Caki2 (cell line): Measurements from ENCODE around the gene CA12. TPM values are rescaled to one million over a fixed set of nuclear protein-coding genes. Genes with fewer than 3 reads are reported as not detected.
"Not testable (repeated sequence)": the region's sequence is repeated elsewhere in the genome, so short reads cannot be mapped to it uniquely, and the experiment has no call there.

Experiments used
- DNase-seq: peaks from one replicate; pipeline ENCODE4 v3.0.0-alpha.2; 2015; ENCODE audit warnings: low read depth
- in situ Hi-C: cut with HindIII; loops from 2 replicates; pipeline ENCODE4 v1.10.0; 2016; ENCODE audit warnings: low sequenced_read_pairs, low pct_unique_long_range_greater_than_20kb, mixed read lengths
- total RNA-seq: library from RNA; depleted of rRNA; stranded (reverse); fragments of >200 nt; shearing (Covaris generic); gene quantifications from 2 replicates; pipeline ENCODE4 v1.2.3, GENCODE V29; 2014; ENCODE audit warnings: low replicate concordance; rRNA removed

CA12 gene
- total RNA-seq = 194 and 272 TPM in 2 replicates

GRCh38 chr15:63381301-63382204, at the start of gene CA12:
Gene CA12, minus strand, starts transcription at chr15:63381846. Its CDS starts 126 bp downstream, at chr15:63381720.
- in situ Hi-C loops = no loop called here
- peak; percentile 90 for DNase-seq

GRCh38 chr15:63430766-63431451, 49.3 kb upstream of the CA12 start:
- DNase-seq = no peak
- in situ Hi-C loops = no loop called here

GRCh38 chr15:63426552-63426951, 44.9 kb upstream of the CA12 start:
- DNase-seq = no peak
- in situ Hi-C loops = no loop called here

- in situ Hi-C loops = no loop called here
Measured at GRCh38 chr15:63425426-63425985, 43.9 kb upstream of the CA12 start.

GRCh38 chr15:63422891-63423590, 41.4 kb upstream of the CA12 start:
- in situ Hi-C loops = no loop called here
- DNase-seq = no peak

More at GRCh38 chr15:63425426-63425985, 43.9 kb upstream of the CA12 start:
- DNase-seq = no peak

- in situ Hi-C loops = no loop called here
- DNase-seq = no peak
Measured at GRCh38 chr15:63421433-63421832, 39.8 kb upstream of the CA12 start.

- DNase-seq = peak; percentile 16
- in situ Hi-C loops = no loop called here
Measured at GRCh38 chr15:63420333-63420747, 38.7 kb upstream of the CA12 start.

- DNase-seq = no peak
- in situ Hi-C loops = no loop called here
Measured at GRCh38 chr15:63418811-63419210, 37.2 kb upstream of the CA12 start.

- in situ Hi-C loops = no loop called here
- DNase-seq = no peak
Measured at GRCh38 chr15:63417721-63418120, 36.1 kb upstream of the CA12 start.

GRCh38 chr15:63417274-63417673, 35.6 kb upstream of the CA12 start:
- DNase-seq, in situ Hi-C loops: not testable (repeated sequence)

GRCh38 chr15:63414474-63415120, 33.0 kb upstream of the CA12 start:
- in situ Hi-C loops = no loop called here
- no peak for DNase-seq

GRCh38 chr15:63412551-63412950, 30.9 kb upstream of the CA12 start:
- in situ Hi-C loops = no loop called here
- DNase-seq = no peak

GRCh38 chr15:63411866-63412265, 30.2 kb upstream of the CA12 start:
- no peak for DNase-seq

GRCh38 chr15:63409179-63409578, 27.5 kb upstream of the CA12 start:
- in situ Hi-C loops = no loop called here

More at GRCh38 chr15:63411866-63412265, 30.2 kb upstream of the CA12 start:
- in situ Hi-C loops = no loop called here

GRCh38 chr15:63408524-63408923, 26.9 kb upstream of the CA12 start:
- in situ Hi-C loops = no loop called here
- no peak for DNase-seq

More at GRCh38 chr15:63409179-63409578, 27.5 kb upstream of the CA12 start:
- DNase-seq = no peak

- in situ Hi-C loops = no loop called here
- no peak for DNase-seq
Measured at GRCh38 chr15:63407612-63408011, 26.0 kb upstream of the CA12 start.

GRCh38 chr15:63405683-63406390, 24.2 kb upstream of the CA12 start:
- in situ Hi-C loops = no loop called here
- no peak for DNase-seq
